IMR-90 (cell line): Measurements from ENCODE around the gene ALB. TPM values are rescaled to one million over a fixed set of nuclear protein-coding genes. Genes with fewer than 3 reads are reported as not detected.

Experiments used
- ATAC-seq: fragments of 200-7000 bp; cut with Tn5 transposase; 2 replicates; pipeline ENCODE4 v1.9.1; 2020; ENCODE audit warnings: low read depth, mild to moderate bottlenecking, moderate library complexity
- BruUV-seq: library from RNA; stranded (reverse); fragments of 400-500 nt; replicated peaks from 2 replicates; lab custom pipeline; 2021; lab: Mats Ljungman, UMichigan
- CTCF ChIA-PET: fragments of 300-600 bp; formaldehyde crosslinking; extraction: SDS; loops from one replicate; lab custom pipeline; 2021; ENCODE audit warnings: antibody characterized with exemption; lab: Yijun Ruan, JAX
- POLR2A ChIA-PET: fragments of 300-600 bp; sonication (Branson Sonifier 250); formaldehyde crosslinking; loops from one replicate; lab custom pipeline; 2022; ENCODE audit warnings: antibody characterized with exemption; ENCODE audit not compliant: unreplicated experiment; lab: Charles Lee
- DNase-seq: peaks from one replicate; pipeline ENCODE4 v3.0.0; 2013
- H2AFZ ChIP-seq: replicated peaks from 2 replicates; pipeline ENCODE3; 2013; ENCODE audit warnings: low read length, mild to moderate bottlenecking; ENCODE audit not compliant: poor library complexity
- H2AK5ac ChIP-seq: 2 replicates; pipeline ENCODE4 v1.6.1; 2013; ENCODE audit warnings: low read depth, low read length, inconsistent platforms
- H2AK9ac ChIP-seq: replicated peaks from 2 replicates; pipeline ENCODE3; 2013; ENCODE audit warnings: mild to moderate bottlenecking, low read depth, low read length, moderate library complexity; ENCODE audit not compliant: poor library complexity
- H2BK120ac ChIP-seq: 2 replicates; pipeline ENCODE4 v1.6.1; 2013; ENCODE audit warnings: low read depth, low read length, inconsistent platforms
- H2BK15ac ChIP-seq: 3 replicates; pipeline ENCODE4 v1.6.1; 2013; ENCODE audit warnings: low read depth, low read length, inconsistent platforms
- H2BK20ac ChIP-seq: 2 replicates; pipeline ENCODE4 v1.6.1; 2013; ENCODE audit warnings: low read depth, mild to moderate bottlenecking, inconsistent platforms, low read length, moderate library complexity
- H2BK5ac ChIP-seq: 2 replicates; pipeline ENCODE4 v1.6.1; 2013; ENCODE audit warnings: mild to moderate bottlenecking, low read depth, low read length, inconsistent platforms; ENCODE audit not compliant: poor library complexity, severe bottlenecking
- H3K14ac ChIP-seq: replicated peaks from 2 replicates; pipeline ENCODE4 v1.6.1; 2013; ENCODE audit warnings: low read depth, low read length, inconsistent platforms
- H3K18ac ChIP-seq: 2 replicates; pipeline ENCODE4 v1.6.1; 2013; ENCODE audit warnings: low read depth, low read length, control low read depth
- H3K23ac ChIP-seq: 2 replicates; pipeline ENCODE4 v1.6.1; 2013; ENCODE audit warnings: low read depth, low read length, inconsistent platforms
- H3K27ac ChIP-seq: 2 replicates; pipeline ENCODE4 v1.5.1; 2013; ENCODE audit warnings: mild to moderate bottlenecking, control low read depth, low read length; ENCODE audit not compliant: insufficient read depth
- H3K27me3 ChIP-seq: 2 replicates; pipeline ENCODE4 v1.6.1; 2013; ENCODE audit warnings: low read length; ENCODE audit not compliant: control insufficient read depth, insufficient read depth
- H3K36me3 ChIP-seq: 2 replicates; pipeline ENCODE4 v1.6.1; 2013; ENCODE audit warnings: low read length, mixed read lengths; ENCODE audit not compliant: control insufficient read depth, insufficient read depth
- H3K4ac ChIP-seq: 2 replicates; pipeline ENCODE4 v1.6.1; 2013; ENCODE audit warnings: low read depth, low read length, inconsistent platforms
- H3K4me1 ChIP-seq: 2 replicates; pipeline ENCODE4 v1.6.1; 2013; ENCODE audit warnings: low read length, mixed read lengths; ENCODE audit not compliant: control insufficient read depth, insufficient read depth
- H3K4me2 ChIP-seq: 2 replicates; pipeline ENCODE4 v1.6.1; 2013; ENCODE audit warnings: low read depth, mild to moderate bottlenecking, control low read depth, low read length, moderate library complexity
- H3K4me3 ChIP-seq: 2 replicates; pipeline ENCODE4 v1.5.1; 2013; ENCODE audit warnings: low read depth, mild to moderate bottlenecking, control low read depth, low read length, moderate library complexity; ENCODE audit not compliant: insufficient read depth
- H3K56ac ChIP-seq: 2 replicates; pipeline ENCODE4 v1.6.1; 2013; ENCODE audit warnings: low read length, inconsistent platforms; ENCODE audit not compliant: insufficient read depth; ENCODE audit errors: extremely low read depth
- H3K79me1 ChIP-seq, 2 experiments: 2 replicates each; pipeline ENCODE4 v1.6.1; 2013; ENCODE audit warnings: low read length in 2 of 2, inconsistent platforms in 1 of 2, low read depth in 1 of 2
- H3K9ac ChIP-seq: 2 replicates; pipeline ENCODE4 v1.6.1; 2013; ENCODE audit warnings: low read depth, low read length, control low read depth
- H3K9me1 ChIP-seq: 2 replicates; pipeline ENCODE4 v1.6.1; 2013; ENCODE audit warnings: low read length, inconsistent platforms; ENCODE audit not compliant: insufficient read depth
- H3K9me3 ChIP-seq: 2 replicates; pipeline ENCODE4 v1.6.1; 2013; ENCODE audit warnings: low read length; ENCODE audit not compliant: control insufficient read depth, insufficient read depth
- H4K20me1 ChIP-seq: 2 replicates; pipeline ENCODE4 v1.6.1; 2013; ENCODE audit warnings: low read length, inconsistent platforms; ENCODE audit not compliant: insufficient read depth
- H4K5ac ChIP-seq: 2 replicates; pipeline ENCODE4 v1.6.1; 2013; ENCODE audit warnings: mild to moderate bottlenecking, low read depth, low read length, control low read depth
- H4K8ac ChIP-seq, 2 experiments: 2 replicates each; pipeline ENCODE4 v1.6.1; 2013; ENCODE audit warnings: low read depth in 2 of 2, low read length in 2 of 2, control low read depth in 1 of 2, inconsistent platforms in 1 of 2
- H4K91ac ChIP-seq: 2 replicates; pipeline ENCODE4 v1.6.1; 2013; ENCODE audit warnings: low read depth, low read length, inconsistent platforms; ENCODE audit not compliant: insufficient read depth
- CEBPB ChIP-seq: IDR thresholded peaks from 2 replicates; pipeline ENCODE4 v1.6.1; 2012; ENCODE audit warnings: low read depth, low read length, improper control_type of control experiment
- CTCF ChIP-seq: conservative IDR thresholded peaks from 2 replicates; pipeline ENCODE4 v1.5.1; 2012; ENCODE audit warnings: mild to moderate bottlenecking, low read depth, low read length, improper control_type of control experiment
- MAZ ChIP-seq: IDR thresholded peaks from 2 replicates; pipeline ENCODE4 v1.6.1; 2012; ENCODE audit warnings: low read depth, mild to moderate bottlenecking, low read length, improper control_type of control experiment, moderate library complexity, borderline replicate concordance
- NFE2L2 ChIP-seq: fragments of 150-350 bp; IDR thresholded peaks from 2 replicates; pipeline ENCODE4 v1.6.1; 2016; ENCODE audit warnings: low read depth, mild to moderate bottlenecking, low read length
- RAD21 ChIP-seq: IDR thresholded peaks from 2 replicates; pipeline ENCODE4 v1.6.1; 2012; ENCODE audit warnings: low read length, improper control_type of control experiment
- RCOR1 ChIP-seq: IDR thresholded peaks from 2 replicates; pipeline ENCODE4 v1.6.1; 2012; ENCODE audit warnings: mild to moderate bottlenecking, low read length, improper control_type of control experiment; ENCODE audit not compliant: insufficient replicate concordance
- RFX5 ChIP-seq: IDR thresholded peaks from 2 replicates; pipeline ENCODE4 v1.8.0; 2012; ENCODE audit warnings: low read depth, mild to moderate bottlenecking, low read length, moderate library complexity
- WGBS, 2 experiments: methylation state at CpG; one replicate each; pipeline versions ENCODE4 v1.1.5 to v1.1.7; 2013; ENCODE audit warnings: missing lambda C conversion rate in 2 of 2; ENCODE audit not compliant: insufficient read length in 1 of 2; ENCODE audit errors: extremely low coverage in 2 of 2; 5-methylcytosine and 5-hydroxymethylcytosine counted together
- dilution Hi-C: fragments of 300-500 bp; cut with HindIII; formaldehyde crosslinking; loops from one replicate; pipeline ENCODE4 v1.14.3; 2018; ENCODE audit warnings: low sequenced_read_pairs; ENCODE audit not compliant: unreplicated experiment
- in situ Hi-C: fragments of 300-500 bp; cut with MboI; formaldehyde crosslinking; loops from 3 replicates; pipeline ENCODE4 v1.14.3; 2019; ENCODE audit warnings: low sequenced_read_pairs, inconsistent platforms, mixed read lengths
- intact Hi-C: fragments of 100-400 bp; cut with micrococcal nuclease; formaldehyde crosslinking; loops from 2 replicates; pipeline ENCODE4 v1.10.0; 2022
- polyA plus RNA-seq, 3 experiments: library from polyadenylated mRNA; depleted of rRNA; stranded (reverse); fragments of >200 nt; gene quantifications; 2 replicates each; pipeline ENCODE4 v1.2.3, GENCODE V29; 2012; ENCODE audit warnings: low replicate concordance in 1 of 3
- total RNA-seq: library from RNA; depleted of rRNA; stranded (reverse); fragments of >200 nt; gene quantifications from 2 replicates; pipeline ENCODE4 v1.2.3, GENCODE V29; 2012

The ALB gene
- total and polyA plus RNA-seq, 2 of the 4 experiments (the other 2 are of a cell fraction) = not detected

- WGBS, 2 experiments = no CpG with 5 or more reads among the region's 2 CpGs
- Histone ChIP-seq H3K9me3 (no peaks in the 10 kb centered on the region), H2AK9ac (no peak overlapping the region), H3K4me1 (no peaks in the 10 kb centered on the region), H4K20me1 (no peaks in the 10 kb centered on the region), H3K18ac (no peak overlapping the region), H2AFZ (no peak overlapping the region), H2BK15ac (no peak overlapping the region), H3K56ac (no peak overlapping the region), H3K23ac (no peak overlapping the region), H2BK120ac (no peak overlapping the region), H4K8ac (no peak overlapping the region), H2BK5ac (no peak overlapping the region), H3K4me3 (no peak overlapping the region), H3K27ac (no peak overlapping the region), H3K36me3 (no peaks in the 10 kb centered on the region), H3K9me1 (no peaks in the 10 kb centered on the region), H2AK5ac (no peak overlapping the region), H3K4me2 (no peak overlapping the region), H3K9ac (no peak overlapping the region), H4K91ac (no peak overlapping the region), H3K14ac (no peak overlapping the region), H3K27me3 (peaks cover 7% of the 10 kb centered on the region), H3K79me1 (no peaks in the 10 kb centered on the region), H2BK20ac (no peak overlapping the region), H3K4ac (no peak overlapping the region), H4K5ac (no peak overlapping the region)
- CTCF ChIA-PET = no interaction called here
- intact Hi-C loops = no loop called here
- BruUV-seq = no TSS peak
- no peak for ATAC-seq
- POLR2A ChIA-PET = no interaction called here
- DNase-seq = no peak
- in situ Hi-C loops = no loop called here
- TF ChIP-seq MAZ (no peak), RAD21 (no peak), NFE2L2 (no peak), CEBPB (no peak), CTCF (no peak), RCOR1 (no peak), RFX5 (no peak)
- dilution Hi-C loops = no loop called here
These were observed 25.9 kb downstream of the ALB start for GRCh38 chr4:73429826-73430587.
